GM13976 (cell line): Measurements from ENCODE around the gene C18orf63.
"Not testable (repeated sequence)": the region's sequence is repeated elsewhere in the genome, so short reads cannot be mapped to it uniquely, and the experiment has no call there.

ENCODE experiments used
- DNase-seq: peaks from one replicate; pipeline ENCODE4 v3.0.0; 2012; ENCODE audit warnings: low spot score
- CTCF ChIP-seq: IDR thresholded peaks from 2 replicates; pipeline ENCODE4 v1.5.1; 2012; ENCODE audit warnings: borderline replicate concordance, mild to moderate bottlenecking; ENCODE audit not compliant: insufficient read depth; ENCODE audit errors: extremely low read depth, missing control alignments, control extremely low read depth
- in situ Hi-C: fragments of 300-500 bp; cut with MboI; formaldehyde crosslinking; loops from one replicate; pipeline ENCODE4 v1.12.0; 2022; ENCODE audit warnings: low sequenced_read_pairs, mixed read lengths, inconsistent platforms; ENCODE audit not compliant: unreplicated experiment

C18orf63 gene

GRCh38 chr18:74284980-74285355 is 30.7 kb upstream of the C18orf63 start:
- TF ChIP-seq CTCF, result no peak
- DNase-seq, result no peak
- in situ Hi-C loops, result no loop called here

GRCh38 chr18:74285583-74285982 is 30.1 kb upstream of the C18orf63 start:
- DNase-seq, in situ Hi-C loops: not testable (repeated sequence)

- in situ Hi-C loops, result no loop called here
- TF ChIP-seq CTCF, result no peak
- DNase-seq, result no peak
Observed at GRCh38 chr18:74286106-74286855, 29.4 kb upstream of the C18orf63 start.

GRCh38 chr18:74286856-74287255 is 28.8 kb upstream of the C18orf63 start:
- DNase-seq, result no peak
- TF ChIP-seq CTCF, result no peak
- in situ Hi-C loops, result no loop called here

- in situ Hi-C loops, result no loop called here
- TF ChIP-seq CTCF, result no peak
- no peak for DNase-seq
Observed at GRCh38 chr18:74288041-74288440, 27.6 kb upstream of the C18orf63 start.

GRCh38 chr18:74288730-74289129 is 26.9 kb upstream of the C18orf63 start:
- no peak for TF ChIP-seq CTCF
- in situ Hi-C loops, result no loop called here
- no peak for DNase-seq

- TF ChIP-seq CTCF, result no peak
- in situ Hi-C loops, result no loop called here
- DNase-seq, result no peak
Observed at GRCh38 chr18:74289137-74289536, 26.5 kb upstream of the C18orf63 start.
